ENCODE measurements around the gene KBTBD2. TPM values are rescaled to one million over a fixed set of nuclear protein-coding genes. Genes with fewer than 3 reads are reported as not detected.

Gene KBTBD2
- total RNA-seq, 1 donor from 2014 or later = 53.6 TPM

- Mint-ChIP-seq H3K4me1 (ENCODE audit: unreplicated experiment) (no peaks in the 10 kb centered on the region), H3K27me3 (ENCODE audit: unreplicated experiment) (peaks cover 4% of the 10 kb centered on the region), H3K36me3 (ENCODE audit: low read depth, unreplicated experiment) (peaks cover 28% of the 10 kb centered on the region), H3K27ac (ENCODE audit: unreplicated experiment) (no peak overlapping the region), H3K4me3 (ENCODE audit: unreplicated experiment) (no peak overlapping the region), H3K9me3 (ENCODE audit: unreplicated experiment) (no peaks in the 10 kb centered on the region)
- DNase-seq (ENCODE audit: low spot score) = no peak
- no peak for TF ChIP-seq CTCF (IDR thresholded peaks at IDR 0.05; ENCODE audit: unreplicated experiment)
Measured at GRCh38 chr7:32916006-32916405, 24.4 kb upstream of the KBTBD2 start.

- Mint-ChIP-seq H3K4me3 (ENCODE audit: unreplicated experiment) (peak overlapping the region; percentile 16), H3K9me3 (ENCODE audit: unreplicated experiment) (no peaks in the 10 kb centered on the region), H3K27me3 (ENCODE audit: unreplicated experiment) (peaks cover 4% of the 10 kb centered on the region), H3K4me1 (ENCODE audit: unreplicated experiment) (no peaks in the 10 kb centered on the region), H3K27ac (ENCODE audit: unreplicated experiment) (no peak overlapping the region), H3K36me3 (ENCODE audit: low read depth, unreplicated experiment) (peaks cover 28% of the 10 kb centered on the region)
- no peak for TF ChIP-seq CTCF (IDR thresholded peaks at IDR 0.05; ENCODE audit: unreplicated experiment)
- DNase-seq (ENCODE audit: low spot score) = no peak
Measured at GRCh38 chr7:32915041-32915536, 23.5 kb upstream of the KBTBD2 start.

GRCh38 chr7:32914184-32914583, 22.6 kb upstream of the KBTBD2 start:
- TF ChIP-seq CTCF (IDR thresholded peaks at IDR 0.05; ENCODE audit: unreplicated experiment) = no peak
- Mint-ChIP-seq H3K4me3 (ENCODE audit: unreplicated experiment) (no peak overlapping the region), H3K36me3 (ENCODE audit: low read depth, unreplicated experiment) (peaks cover 28% of the 10 kb centered on the region), H3K4me1 (ENCODE audit: unreplicated experiment) (no peaks in the 10 kb centered on the region), H3K9me3 (ENCODE audit: unreplicated experiment) (no peaks in the 10 kb centered on the region), H3K27ac (ENCODE audit: unreplicated experiment) (no peak overlapping the region), H3K27me3 (ENCODE audit: unreplicated experiment) (peaks cover 4% of the 10 kb centered on the region)
- no peak for DNase-seq (ENCODE audit: low spot score)

- no peaks in the 10 kb centered on the region for H3K4me1 Mint-ChIP-seq (ENCODE audit: unreplicated experiment)
- DNase-seq (ENCODE audit: low spot score) = no peak
- peaks cover 7% of the 10 kb centered on the region for H3K27me3 Mint-ChIP-seq (ENCODE audit: unreplicated experiment)
- no peak overlapping the region for H3K4me3 Mint-ChIP-seq (ENCODE audit: unreplicated experiment)
- no peaks in the 10 kb centered on the region for H3K9me3 Mint-ChIP-seq (ENCODE audit: unreplicated experiment)
- H3K27ac Mint-ChIP-seq (ENCODE audit: unreplicated experiment) = no peak overlapping the region
- H3K36me3 Mint-ChIP-seq (ENCODE audit: low read depth, unreplicated experiment) = peaks cover 9% of the 10 kb centered on the region
- TF ChIP-seq CTCF (IDR thresholded peaks at IDR 0.05; ENCODE audit: unreplicated experiment) = no peak
Measured at GRCh38 chr7:32910195-32910594, 18.6 kb upstream of the KBTBD2 start.

- no peaks in the 10 kb centered on the region for H3K36me3 Mint-ChIP-seq (ENCODE audit: low read depth, unreplicated experiment)
- peaks cover 6% of the 10 kb centered on the region for H3K4me1 Mint-ChIP-seq (ENCODE audit: unreplicated experiment)
- no peaks in the 10 kb centered on the region for H3K9me3 Mint-ChIP-seq (ENCODE audit: unreplicated experiment)
- DNase-seq (ENCODE audit: low spot score) = peak; percentile 60
- peak overlapping the region; percentile 90 for H3K27ac Mint-ChIP-seq (ENCODE audit: unreplicated experiment)
- H3K27me3 Mint-ChIP-seq (ENCODE audit: unreplicated experiment) = peaks cover 5% of the 10 kb centered on the region
- no peak for TF ChIP-seq CTCF (IDR thresholded peaks at IDR 0.05; ENCODE audit: unreplicated experiment)
- H3K4me3 Mint-ChIP-seq (ENCODE audit: unreplicated experiment) = peak overlapping the region; percentile 51
Measured at GRCh38 chr7:32905175-32905662, 13.7 kb upstream of the KBTBD2 start.
